ENCODE results near the gene AHR. TPM values are rescaled to one million over a fixed set of nuclear protein-coding genes. Genes with fewer than 3 reads are reported as not detected.
A peak's percentile ranks its signal among the peaks of the same experiment; 100 is the strongest.

Gene AHR
- total RNA-seq, 6 donors from 2014 or later = 68.8 to 236 (median 95.6) TPM

- Histone ChIP-seq H3K27me3 (no peaks in the 10 kb centered on the region), H3K36me3 (peaks cover 9 to 69% (median 13%) of the 10 kb centered on the region in 4 donors), H3K27ac (peak overlapping the region in 1 of 4 donors; percentile 53), H3K9me3 (no peaks in the 10 kb centered on the region), H3K4me3 (no peak overlapping the region), H3K4me1 (peaks cover 0 to 36% (median 9%) of the 10 kb centered on the region in 4 donors)
- ATAC-seq (ENCODE audit: low FRiP score in 2 of 2) = no peak
- DNase-seq = no peak
- WGBS, 2 donors = 66 to 81% methylated on average over 2 of the region's 2 CpGs
- TF ChIP-seq, protein P1, sequence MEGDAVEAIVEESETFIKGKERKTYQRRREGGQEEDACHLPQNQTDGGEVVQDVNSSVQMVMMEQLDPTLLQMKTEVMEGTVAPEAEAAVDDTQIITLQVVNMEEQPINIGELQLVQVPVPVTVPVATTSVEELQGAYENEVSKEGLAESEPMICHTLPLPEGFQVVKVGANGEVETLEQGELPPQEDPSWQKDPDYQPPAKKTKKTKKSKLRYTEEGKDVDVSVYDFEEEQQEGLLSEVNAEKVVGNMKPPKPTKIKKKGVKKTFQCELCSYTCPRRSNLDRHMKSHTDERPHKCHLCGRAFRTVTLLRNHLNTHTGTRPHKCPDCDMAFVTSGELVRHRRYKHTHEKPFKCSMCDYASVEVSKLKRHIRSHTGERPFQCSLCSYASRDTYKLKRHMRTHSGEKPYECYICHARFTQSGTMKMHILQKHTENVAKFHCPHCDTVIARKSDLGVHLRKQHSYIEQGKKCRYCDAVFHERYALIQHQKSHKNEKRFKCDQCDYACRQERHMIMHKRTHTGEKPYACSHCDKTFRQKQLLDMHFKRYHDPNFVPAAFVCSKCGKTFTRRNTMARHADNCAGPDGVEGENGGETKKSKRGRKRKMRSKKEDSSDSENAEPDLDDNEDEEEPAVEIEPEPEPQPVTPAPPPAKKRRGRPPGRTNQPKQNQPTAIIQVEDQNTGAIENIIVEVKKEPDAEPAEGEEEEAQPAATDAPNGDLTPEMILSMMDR (IDR thresholded peaks at IDR 0.05) = no peak
- TF ChIP-seq POLR2A (IDR thresholded peaks at IDR 0.05) = no peak
- no peak for TF ChIP-seq EP300 (IDR thresholded peaks at IDR 0.05)
- TF ChIP-seq POLR2AphosphoS5 (IDR thresholded peaks at IDR 0.05) = no peak
Observed at GRCh38 chr7:17326378-17326777, 27.9 kb downstream of the AHR start.

DNA sequence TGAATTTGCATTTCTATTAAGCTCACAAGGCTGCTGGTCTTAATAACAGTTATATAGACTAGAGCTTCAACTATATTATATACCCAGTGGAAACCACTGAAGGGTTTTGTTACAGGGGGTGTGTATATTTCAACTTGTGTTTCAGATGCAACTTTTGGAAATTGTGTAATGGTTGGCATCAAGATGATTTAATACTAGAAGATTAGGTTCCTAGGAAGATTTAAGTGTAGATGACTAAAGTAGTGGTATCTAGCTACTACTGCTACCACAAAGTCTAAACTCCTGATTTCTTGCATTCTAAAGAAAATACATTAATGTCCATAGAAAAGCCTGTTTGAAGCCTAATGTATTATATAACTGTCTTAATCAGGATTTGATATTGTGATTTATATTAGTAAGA lies 30.2 kb downstream of the AHR start:
- Histone ChIP-seq H3K36me3 (peaks cover 18 to 76% (median 19%) of the 10 kb centered on the region in 4 donors), H3K9me3 (no peaks in the 10 kb centered on the region), H3K4me1 (peaks cover 0 to 38% (median 6%) of the 10 kb centered on the region in 4 donors), H3K27me3 (no peaks in the 10 kb centered on the region), H3K4me3 (no peak overlapping the region), H3K27ac (no peak overlapping the region)
- ATAC-seq (ENCODE audit: low FRiP score in 2 of 2) = no peak
- TF ChIP-seq POLR2AphosphoS5 (IDR thresholded peaks at IDR 0.05) (no peak), EP300 (IDR thresholded peaks at IDR 0.05) (no peak), POLR2A (IDR thresholded peaks at IDR 0.05) (no peak)
- TF ChIP-seq, protein P1 (IDR thresholded peaks at IDR 0.05) = no peak
- DNase-seq = no peak

GRCh38 chr7:17329440-17329839 lies 31.0 kb downstream of the AHR start:
- H3K4me3 ChIP-seq = no peak overlapping the region
- peaks cover 18 to 76% (median 23%) of the 10 kb centered on the region in 4 donors for H3K36me3 ChIP-seq
- ATAC-seq (ENCODE audit: low FRiP score in 2 of 2) (no peak), DNase-seq (no peak)
- H3K27ac ChIP-seq = peak overlapping the region in 1 of 4 donors; percentile 15
- H3K27me3 ChIP-seq = no peaks in the 10 kb centered on the region
- H3K9me3 ChIP-seq = no peaks in the 10 kb centered on the region
- H3K4me1 ChIP-seq = peaks cover 0 to 36% (median 6%) of the 10 kb centered on the region in 4 donors
- TF ChIP-seq, protein P1 (IDR thresholded peaks at IDR 0.05) = no peak
- TF ChIP-seq EP300 (IDR thresholded peaks at IDR 0.05) (no peak), POLR2A (IDR thresholded peaks at IDR 0.05) (no peak)

DNA sequence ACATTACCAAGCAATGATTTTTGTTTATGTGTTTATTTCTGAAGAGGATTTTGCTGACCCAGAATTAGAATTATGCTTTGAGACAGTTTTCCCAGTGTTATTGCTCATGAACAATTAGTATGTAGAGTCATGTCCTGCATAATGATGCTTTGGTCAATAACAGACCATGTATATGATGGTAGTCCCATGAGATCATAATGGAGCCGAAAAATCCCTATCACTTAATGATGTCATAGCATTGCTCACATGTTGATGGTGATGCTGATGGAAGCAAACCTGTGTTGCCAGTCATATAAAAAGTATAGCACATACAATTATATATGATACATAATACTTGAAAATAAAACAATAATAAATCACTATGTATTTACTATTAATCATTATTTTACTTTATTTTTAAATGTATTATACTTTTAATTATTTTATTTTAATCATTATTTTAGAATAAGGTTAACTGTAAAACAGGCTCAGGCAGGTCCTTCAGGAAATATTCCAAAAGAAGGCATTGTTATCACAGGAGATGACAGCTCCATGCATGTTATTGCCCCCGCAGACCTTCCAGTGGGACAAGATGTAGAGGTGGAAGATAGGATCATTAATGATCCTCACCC lies 33.5 kb downstream of the AHR start:
- H3K27ac ChIP-seq = no peak overlapping the region
- no peaks in the 10 kb centered on the region for H3K27me3 ChIP-seq
- TF ChIP-seq POLR2AphosphoS5 (IDR thresholded peaks at IDR 0.05) = no peak
- no peak for TF ChIP-seq POLR2A (IDR thresholded peaks at IDR 0.05)
- TF ChIP-seq, protein P1 (IDR thresholded peaks at IDR 0.05) = no peak
- no peak for TF ChIP-seq EP300 (IDR thresholded peaks at IDR 0.05)
- 92 to 95% methylated on average over 2 of the region's 2 CpGs for WGBS, 2 donors
- DNase-seq (no peak), ATAC-seq (ENCODE audit: low FRiP score in 2 of 2) (no peak)
- H3K4me1 ChIP-seq = peaks cover 0 to 21% (median 6%) of the 10 kb centered on the region in 4 donors
- no peak overlapping the region for H3K4me3 ChIP-seq
- no peaks in the 10 kb centered on the region for H3K9me3 ChIP-seq
- peaks cover 18 to 90% (median 25%) of the 10 kb centered on the region in 4 donors for H3K36me3 ChIP-seq

DNA sequence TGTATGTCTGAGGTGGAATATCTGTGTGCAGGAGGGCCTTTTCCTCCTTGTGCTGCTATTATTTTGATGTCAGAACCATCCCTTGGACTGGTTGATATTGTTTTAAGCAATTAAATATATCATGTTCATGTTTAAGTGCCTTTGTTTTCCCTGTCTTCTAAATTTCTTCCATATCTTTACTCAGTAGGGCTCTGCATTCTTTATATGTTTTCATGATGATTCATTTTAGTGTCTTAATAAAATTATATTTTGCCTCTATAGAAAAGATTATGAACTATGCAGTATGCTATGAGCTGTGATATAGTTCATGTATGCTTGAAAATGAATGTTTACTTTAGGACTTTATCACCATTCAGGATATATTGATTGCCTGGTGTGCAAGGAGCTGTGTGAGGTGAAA lies 34.8 kb downstream of the AHR start:
- Histone ChIP-seq H3K27me3 (no peaks in the 10 kb centered on the region), H3K4me1 (peaks cover 0 to 15% (median 3%) of the 10 kb centered on the region in 4 donors), H3K9me3 (no peaks in the 10 kb centered on the region), H3K4me3 (no peak overlapping the region), H3K27ac (peak overlapping the region in 1 of 4 donors; percentile 22), H3K36me3 (peaks cover 18 to 92% (median 27%) of the 10 kb centered on the region in 4 donors)
- TF ChIP-seq POLR2A (IDR thresholded peaks at IDR 0.05) (no peak), POLR2AphosphoS5 (IDR thresholded peaks at IDR 0.05) (no peak), EP300 (IDR thresholded peaks at IDR 0.05) (no peak)
- TF ChIP-seq, protein P1 (IDR thresholded peaks at IDR 0.05) = no peak
- DNase-seq = no peak
- ATAC-seq (ENCODE audit: low FRiP score in 2 of 2) = no peak

Measured in upper lobe of left lung (tissue), 6 donors.